GM19351 (cell line): ENCODE results near the gene GPD2.
"Not testable (repeated sequence)": the region's sequence is repeated elsewhere in the genome, so short reads cannot be mapped to it uniquely, and the experiment has no call there.

Source experiments
- ATAC-seq: cut with Tn5 transposase; IDR thresholded peaks from one replicate; pipeline ENCODE4 v1.9.1; 2021; ENCODE audit warnings: mild to moderate bottlenecking, moderate library complexity; ENCODE audit not compliant: unreplicated experiment

Gene GPD2

DNA sequence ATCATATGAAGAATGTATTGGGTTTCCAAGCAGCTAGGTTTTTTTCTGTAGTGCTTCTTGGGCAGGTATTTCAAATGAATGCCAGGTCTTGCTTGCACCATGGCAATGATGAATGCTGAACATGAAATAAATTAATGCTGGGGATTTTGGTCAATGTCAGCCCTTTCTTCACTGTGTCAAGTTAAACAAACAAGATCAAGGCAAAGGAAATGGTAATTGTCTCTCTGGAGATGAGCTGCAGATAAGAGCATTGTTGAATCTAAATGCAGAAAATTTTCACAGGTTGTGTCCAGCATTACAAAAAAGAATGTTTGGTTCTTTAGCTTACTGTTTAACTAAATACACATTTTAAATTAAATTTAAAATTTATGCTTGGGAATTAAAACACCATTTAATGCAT is 144.3 kb downstream of the GPD2 start:
- no peak for ATAC-seq

DNA sequence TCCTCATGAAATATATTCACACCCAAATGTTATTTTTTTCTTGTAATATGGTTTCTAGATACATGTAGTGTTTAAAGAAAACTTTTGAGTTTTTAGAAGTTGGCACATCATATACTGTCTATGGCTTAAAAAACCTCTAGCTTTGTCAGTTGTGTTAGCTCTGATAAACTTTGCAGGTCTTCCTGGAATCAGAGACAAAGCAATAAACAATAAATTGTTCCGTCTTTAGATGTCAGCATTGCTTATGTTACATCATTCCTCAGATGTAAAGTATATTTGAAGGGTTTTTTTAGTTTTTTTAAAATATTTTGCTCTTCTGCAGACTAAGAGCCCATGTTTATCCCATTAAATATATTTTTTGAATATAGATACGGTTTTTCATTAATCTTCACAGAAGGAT is 145.1 kb downstream of the GPD2 start:
- no peak for ATAC-seq

DNA sequence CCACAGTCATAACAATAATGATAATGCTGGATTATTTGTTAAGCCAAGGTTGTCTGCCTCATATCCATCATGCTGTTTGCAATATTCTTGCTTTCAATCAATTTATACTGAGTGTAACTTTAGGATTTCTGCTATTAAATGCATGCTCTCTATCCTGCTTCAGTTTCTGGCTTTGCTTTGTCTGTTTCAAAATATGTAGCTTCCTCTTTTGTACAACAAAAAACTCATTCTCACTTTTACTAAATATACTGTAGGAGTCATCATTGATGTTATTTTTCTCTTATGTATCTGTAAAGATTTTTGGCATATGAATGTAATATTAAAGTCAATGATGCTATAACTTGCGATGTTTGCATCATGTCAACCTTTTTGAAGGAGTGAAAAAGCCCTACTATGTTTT is 149.3 kb downstream of the GPD2 start:
- ATAC-seq, result peak; percentile 47

DNA sequence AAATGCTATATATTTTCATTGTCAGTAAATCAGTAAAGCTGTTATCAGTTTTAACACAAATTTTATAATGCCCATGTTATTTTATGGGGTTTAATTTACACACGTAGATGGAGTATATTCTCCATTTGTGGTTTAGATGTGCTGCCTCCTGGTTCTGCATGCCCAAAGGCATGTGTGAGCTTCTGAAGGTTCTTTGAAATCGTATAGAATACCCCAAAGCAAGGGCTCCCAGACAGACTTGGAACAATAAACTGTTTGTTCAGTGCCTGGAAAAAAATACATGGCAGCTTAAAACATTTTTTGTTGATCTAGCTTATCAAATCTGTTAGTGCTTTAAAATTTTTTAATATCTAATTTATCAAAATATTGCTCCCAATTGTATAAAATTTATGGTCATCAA is 150.4 kb downstream of the GPD2 start:
- no peak for ATAC-seq

DNA sequence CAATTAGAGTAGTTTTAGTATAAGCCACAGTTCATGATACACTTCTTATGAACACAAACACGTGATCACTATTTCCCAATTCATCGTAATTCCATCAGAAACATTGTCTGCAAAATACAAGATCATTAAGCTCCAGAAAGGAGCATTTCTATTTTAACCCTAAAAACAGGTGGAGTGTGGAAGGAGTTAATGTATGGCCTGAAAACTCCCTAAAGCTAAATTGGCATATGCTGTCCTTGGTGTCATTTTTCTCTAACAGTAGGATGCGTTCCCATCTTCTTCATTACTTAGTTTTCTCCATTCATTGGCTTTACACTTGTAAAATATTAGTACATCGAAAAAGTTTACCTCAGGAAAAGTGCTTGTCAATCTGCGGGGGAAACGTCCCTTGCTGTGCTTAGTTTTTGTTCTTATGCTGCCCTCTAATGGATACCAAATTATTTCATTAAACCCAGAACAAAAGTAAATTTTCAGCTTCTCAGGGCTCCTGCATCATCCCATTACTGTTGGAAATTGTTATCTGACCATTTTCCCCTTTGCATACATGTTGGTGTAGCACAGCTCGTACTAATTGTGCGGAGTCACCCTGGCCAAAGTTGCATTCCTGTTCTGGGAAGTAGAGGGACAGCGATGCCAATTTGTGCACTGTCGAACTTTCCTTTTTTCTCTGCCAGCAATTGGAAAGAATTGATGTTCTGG is 153.4 kb downstream of the GPD2 start:
- ATAC-seq, result peak; percentile 80

DNA sequence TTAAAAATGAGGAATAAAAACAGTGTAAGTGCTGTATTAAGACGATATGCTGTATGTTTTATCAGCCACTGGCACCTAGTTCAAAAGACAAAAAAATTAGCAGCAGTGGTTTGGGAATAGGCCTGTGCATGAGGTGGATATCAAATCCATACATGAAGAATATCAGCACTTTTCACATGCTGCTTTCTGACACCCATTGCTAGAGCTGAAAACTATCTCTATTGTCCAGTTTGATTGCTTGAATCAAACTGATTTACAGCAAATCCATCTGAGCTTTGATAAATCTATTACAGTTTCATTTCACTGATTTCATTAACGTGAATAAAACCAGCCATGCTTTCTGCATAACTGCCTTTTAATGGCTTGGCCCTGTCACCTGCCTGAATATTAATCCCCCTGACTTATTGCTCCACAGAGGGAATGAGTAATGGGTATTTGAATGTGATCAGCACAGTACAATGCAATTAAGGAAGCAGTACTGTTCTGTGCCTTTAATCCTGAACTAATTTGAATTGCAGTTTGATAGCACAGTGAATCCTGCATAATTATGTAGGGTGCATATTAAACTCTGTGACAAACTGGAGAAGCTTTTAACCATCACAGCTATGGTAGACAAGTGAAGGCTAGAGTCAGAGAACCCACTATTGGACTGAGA is 154.0 kb downstream of the GPD2 start:
- ATAC-seq, result no peak

DNA sequence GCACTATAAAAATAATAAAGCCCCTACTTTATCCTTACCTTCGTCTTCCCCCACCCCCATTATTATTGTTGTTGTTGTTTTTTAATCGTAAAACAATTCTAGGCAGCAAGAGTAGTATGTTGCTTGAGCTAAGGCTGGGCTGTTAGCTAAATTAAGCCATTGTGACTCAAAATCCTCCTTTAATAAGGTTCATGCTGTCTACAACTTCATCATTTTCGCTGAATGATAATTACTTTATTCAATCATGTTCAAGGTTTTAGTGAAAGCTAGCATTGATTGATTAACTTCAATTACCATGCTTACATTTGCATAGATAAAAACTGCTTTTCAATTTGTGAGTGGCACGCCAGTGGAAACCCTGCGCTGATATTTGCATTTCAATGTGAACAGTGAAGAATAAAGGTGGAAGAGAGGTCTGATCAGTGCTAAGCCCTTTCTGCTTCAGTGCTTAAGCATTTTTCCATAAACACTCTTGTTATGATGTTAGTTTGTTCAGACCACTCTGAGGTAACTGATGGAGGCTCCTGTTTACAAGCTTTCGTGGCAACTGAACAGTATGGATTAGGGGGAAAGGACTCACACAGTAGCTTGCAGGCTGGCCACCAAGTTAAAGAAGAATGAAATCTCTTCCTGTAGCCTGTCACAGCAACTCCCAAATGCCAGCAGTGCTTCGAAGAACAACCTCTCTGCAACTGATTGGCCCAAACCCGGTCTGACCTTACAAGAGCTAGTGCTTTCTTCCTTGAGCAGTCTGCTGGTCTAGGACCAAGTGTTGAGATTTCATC is 156.8 kb downstream of the GPD2 start:
- no peak for ATAC-seq

DNA sequence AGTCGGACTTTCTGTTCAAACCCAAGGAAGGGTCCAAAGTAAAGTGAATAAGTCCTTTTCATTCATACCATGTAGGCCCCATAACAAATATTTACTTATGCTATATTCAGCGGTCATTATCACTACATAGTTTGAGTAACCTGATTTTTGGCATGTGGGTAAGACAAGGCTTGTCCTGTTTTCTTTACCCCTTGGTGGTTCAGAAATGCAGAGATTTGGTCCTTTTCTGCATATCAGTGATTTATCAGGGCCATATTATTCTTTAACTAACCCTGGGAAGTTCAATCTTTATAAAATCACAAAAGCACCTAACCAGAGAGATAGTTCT is 157.4 kb downstream of the GPD2 start:
- ATAC-seq, result no peak

DNA sequence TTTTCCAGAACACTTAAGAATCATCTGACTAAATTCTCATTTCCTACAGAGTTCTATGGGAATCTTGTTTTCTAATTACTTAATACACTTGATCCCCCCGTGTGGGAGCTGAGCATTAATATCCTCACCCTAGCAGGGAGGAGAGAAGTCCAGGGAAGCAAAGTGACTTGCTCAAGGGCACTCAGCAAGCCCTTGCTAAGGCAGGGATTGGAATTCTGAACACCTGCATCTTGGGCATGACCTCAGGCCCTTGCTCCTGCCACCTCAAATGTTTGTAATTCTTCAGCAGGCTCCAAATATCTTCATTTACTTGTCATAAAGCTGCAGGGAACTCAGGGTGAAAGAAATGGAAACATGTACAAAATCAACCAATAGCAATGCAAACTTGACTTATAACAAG is 162.4 kb downstream of the GPD2 start:
- no peak for ATAC-seq

DNA sequence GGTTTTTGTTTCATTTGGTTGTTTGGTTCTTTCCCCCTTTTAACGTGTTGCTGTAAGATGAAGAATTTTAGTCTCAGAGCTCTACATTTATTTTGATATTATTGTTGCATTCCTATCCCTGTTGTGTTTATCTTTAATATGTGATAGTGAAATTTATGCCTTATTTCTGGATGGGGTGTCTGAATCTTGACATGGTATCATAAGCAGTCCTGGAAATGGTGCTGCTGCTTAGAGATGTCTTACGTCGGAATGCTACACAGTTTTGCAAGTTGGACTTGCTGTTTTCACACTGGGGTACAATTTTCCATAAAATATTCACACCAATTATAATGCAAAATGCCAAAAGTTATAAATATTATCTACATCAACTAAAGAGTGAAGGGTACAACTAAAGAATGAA is 164.0 kb downstream of the GPD2 start:
- no peak for ATAC-seq

DNA sequence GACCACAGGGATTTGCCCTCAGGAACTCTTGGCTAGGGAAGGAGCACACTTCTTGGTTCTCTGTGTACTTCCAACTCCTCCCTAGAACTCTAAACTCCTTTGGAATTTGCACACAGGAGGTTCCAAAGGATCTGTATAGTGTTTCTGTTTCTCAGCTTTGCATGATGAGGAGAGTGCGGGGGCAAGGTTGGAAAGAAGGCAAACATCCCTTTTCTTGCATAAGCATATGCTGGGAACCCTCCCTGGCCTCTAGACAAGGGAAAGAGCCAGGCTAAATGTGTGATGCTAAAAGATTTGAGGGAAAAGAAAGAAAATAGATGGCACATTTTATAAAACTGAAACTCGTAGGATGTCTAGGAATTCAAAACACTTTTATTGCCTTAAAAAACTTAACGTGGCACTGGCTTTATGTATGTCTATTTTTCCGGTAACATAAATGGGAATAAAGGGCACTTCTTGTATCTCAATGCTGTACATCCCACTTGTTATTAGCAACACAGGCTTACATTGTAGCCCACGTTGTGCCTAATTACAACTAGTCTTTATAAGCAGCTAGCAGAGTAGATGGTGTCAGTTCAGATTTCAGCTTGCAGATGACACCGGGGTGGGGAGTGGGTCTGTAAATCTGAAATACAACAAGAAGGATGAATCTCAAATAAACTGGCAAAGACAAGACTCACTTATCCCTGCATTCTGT is 165.8 kb downstream of the GPD2 start:
- no peak for ATAC-seq

DNA sequence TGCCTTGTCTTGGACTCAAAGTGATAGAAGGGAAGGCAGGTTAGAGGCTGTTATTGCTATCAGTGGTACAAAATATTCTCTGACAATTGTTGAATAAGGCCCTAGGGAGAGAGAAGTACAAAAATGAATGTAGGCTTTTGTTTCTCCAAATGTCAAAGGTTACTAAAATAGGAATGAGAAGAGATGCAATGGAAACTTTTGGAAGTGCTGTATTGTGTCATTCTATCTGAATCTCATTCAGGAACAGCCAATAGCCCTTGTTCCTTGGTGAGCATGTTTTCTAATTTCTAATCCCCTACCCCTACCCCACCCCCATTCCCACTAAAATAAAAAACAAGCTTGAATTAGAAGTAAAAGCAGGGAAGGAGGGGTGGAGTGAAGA is 166.4 kb downstream of the GPD2 start:
- no peak for ATAC-seq

DNA sequence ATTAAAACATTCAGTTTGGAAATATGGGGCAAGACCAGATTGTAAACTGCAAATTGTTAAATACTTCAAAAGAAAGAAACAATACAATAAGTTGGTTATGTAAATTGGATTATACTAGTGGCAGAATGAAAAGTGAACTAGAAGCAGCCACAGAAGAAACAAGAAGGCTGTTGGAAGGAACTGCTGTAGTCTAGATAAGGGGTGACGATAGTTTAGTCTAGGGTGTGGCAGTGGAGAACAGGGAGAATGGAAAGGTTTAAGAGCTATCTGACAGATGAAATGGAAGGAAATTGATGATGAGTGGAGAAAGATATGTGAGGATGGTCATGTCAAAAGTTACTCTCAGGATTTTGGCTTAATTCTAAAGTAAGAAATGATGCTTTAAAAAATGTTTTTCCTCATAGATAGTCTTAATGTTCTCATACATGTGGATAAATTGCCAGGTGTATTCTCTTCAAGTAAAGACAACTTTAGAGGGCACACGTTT is 179.7 kb downstream of the GPD2 start:
- ATAC-seq, result no peak

DNA sequence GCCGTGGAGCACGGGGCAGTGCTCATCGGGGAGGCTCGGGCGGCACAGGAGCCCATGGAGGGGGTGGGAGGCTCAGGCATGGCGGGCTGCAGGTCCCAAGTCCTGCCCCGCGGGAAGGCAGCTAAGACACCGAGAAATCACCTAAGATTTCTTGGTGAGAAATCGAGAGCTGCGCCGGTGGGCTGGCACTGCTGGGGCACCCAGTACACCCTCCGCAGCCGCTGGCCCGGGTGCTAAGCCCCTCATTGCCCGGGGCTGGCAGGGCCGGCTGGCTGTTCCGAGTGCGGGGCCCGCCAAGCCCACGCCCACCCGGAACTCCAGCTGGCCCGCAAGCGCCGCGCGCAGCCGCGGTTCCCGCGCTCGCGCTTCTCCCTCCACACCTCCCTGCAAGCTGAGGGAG is 181.9 kb downstream of the GPD2 start:
- ATAC-seq, result not testable (repeated sequence)

DNA sequence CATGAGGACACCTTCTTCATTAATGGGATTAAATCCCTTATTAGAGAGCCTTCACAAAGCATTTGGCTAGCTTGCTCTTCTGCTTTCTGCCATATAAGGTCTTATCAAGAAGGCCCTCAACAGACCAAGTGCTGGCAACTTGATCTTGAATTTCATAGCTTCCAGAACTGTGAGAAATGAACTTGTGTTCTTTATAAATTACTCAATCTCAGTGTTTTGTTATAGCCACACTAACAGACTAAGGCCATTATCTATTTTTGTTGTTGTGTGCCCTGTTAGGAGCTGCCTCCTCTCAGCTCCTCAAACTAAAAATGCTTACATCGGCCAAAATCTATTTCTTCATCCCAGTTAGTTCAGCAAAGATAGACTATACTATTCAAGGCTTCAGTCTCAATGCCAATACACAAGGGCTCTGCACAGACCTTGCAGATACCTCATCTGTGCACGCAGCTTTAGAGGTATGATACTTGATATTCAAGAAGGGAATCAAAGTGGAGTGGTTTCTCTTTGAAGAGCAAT is 182.9 kb downstream of the GPD2 start:
- ATAC-seq, result no peak

DNA sequence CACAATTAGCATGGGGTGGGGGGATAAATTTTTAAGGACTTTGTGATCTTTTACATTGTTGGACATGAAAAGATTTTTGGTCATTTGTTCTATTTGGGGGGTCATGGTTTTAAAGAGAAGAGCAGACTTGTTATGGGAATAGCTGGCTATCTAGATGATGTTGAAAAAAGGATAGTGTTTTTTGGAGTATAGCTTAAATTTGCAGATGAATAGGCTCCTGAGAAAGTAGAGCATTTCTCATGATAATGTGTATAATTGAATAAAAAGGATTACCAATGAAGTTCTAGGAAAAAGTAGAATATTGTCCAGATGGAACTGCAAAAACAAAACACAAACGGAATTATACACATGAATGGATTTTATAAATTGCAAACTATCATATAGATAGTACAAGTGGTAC is 186.3 kb downstream of the GPD2 start:
- ATAC-seq, result no peak

DNA sequence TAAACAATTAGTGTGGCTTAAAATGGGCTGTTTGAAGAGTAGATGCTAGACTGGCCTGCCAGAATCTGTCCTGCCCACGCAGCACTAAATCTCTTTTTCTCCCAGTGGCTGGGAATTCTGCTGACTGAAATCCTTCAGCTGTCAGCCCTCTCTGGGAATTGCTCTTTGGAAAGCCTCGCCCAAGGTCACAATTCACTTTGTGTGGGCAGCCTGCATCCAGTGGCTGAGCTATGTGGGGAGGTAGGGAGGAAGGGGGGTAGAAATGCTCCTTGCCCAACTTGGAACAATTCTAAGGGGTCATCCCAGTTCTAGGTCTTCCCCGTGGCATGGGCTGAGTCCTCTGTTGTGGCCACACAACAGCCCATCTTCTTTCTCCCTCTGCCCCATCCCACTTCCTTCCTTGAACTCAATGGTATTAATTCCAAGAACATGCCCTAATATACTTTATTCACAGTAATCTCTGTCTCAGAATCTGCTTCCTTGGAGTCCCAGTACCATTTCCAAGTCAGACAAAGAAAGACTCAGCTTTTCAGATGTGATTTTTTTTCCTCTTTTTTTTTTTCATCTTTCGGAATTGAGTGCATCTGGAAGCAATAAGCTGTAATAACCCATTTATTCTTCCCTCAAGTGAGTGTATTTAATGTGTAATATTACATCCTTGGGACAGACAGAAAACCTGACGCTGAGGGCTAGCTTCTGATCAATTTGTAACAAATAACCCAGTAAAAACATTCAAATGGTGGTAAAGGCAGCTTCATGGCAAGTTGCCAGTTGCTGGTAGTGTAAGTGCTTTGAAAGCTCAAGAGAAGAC is 189.4 kb downstream of the GPD2 start:
- no peak for ATAC-seq

DNA sequence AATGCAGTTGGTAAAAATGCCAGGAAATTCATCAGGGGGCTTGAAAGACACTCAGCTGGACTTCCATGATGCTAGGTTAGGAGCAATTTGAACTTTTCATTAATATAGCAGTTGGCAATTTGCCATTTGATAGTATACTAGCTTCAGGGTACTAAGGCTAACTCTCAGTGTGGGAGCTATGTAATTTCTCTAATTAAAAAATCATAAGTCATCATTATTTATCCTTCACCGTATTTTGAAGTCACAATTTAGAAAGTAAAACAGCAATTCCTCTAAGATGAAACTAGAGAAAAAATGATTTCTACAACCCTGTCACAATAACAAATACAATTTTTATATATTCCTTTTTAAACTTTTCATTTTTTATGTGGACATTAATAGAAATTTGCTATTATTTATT is 190.8 kb downstream of the GPD2 start:
- ATAC-seq, result no peak

DNA sequence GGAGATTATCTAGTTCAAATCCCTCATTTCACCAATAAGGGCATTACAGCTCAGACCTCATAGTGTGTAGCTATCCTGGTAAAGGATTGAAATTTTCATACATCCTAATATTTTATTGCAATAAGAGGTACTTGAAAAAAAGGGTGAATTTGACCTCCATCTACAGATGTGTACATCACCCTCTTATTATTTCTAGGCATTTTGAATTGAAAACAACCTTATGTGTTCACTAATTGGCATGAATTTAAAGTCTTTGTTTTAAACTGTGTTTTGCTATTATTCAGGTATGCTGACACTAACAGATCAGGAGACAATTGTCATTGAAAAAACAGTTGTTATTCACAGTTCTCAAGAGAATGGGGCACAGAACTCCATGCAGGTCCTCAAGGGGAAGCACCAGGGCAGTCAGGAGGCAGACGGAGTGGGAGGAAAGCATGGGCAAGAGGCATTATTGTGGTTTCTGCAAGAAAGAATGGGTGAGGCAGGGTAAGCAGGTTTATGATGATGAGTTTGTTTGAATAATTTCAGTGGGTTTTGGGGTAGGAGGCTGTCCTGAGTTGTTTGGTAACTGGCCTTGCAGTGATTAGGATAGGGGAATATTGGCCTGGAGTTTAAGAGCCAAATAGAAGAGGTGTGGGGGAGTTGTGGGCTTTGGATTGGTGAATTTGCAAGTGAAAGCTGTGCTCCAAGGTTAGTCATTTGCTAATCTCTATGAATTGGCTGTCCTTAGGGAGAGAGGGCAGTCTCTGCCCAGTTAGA is 194.6 kb downstream of the GPD2 start:
- no peak for ATAC-seq

DNA sequence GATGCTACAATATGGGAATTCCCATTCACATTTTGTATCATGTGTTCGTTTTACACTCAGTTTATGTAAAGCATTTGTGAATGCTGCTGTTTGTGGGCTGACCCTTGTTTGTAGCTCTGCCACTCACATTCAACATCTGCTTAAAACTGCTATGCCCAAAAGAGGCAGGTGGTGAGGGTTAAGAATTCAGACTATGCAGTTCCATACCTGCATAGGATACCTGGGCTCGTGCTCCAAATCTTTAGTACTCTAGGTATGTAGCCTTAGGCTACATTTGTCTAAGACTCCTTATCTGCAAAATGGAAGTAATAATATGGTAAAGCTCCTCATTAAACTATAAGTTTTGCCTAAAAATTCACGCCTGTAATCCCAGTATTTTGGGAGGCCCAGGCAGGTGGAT is 199.5 kb downstream of the GPD2 start:
- no peak for ATAC-seq
